GM12878 (cell line): ENCODE measurements around the gene UNC5B. TPM values are rescaled to one million over a fixed set of nuclear protein-coding genes. Genes with fewer than 3 reads are reported as not detected.

Experiments
- ATAC-seq: fragments of 200-7000 bp; cut with Tn5 transposase; 3 replicates; pipeline ENCODE4 v1.9.1; 2020; ENCODE audit warnings: mild to moderate bottlenecking, moderate library complexity
- BruUV-seq: library from RNA; stranded (reverse); fragments of 400-500 nt; replicated peaks from 2 replicates; lab custom pipeline; 2021; lab: Mats Ljungman, UMichigan
- CTCF ChIA-PET: fragments of 300-600 bp; sonication (Branson Sonifier 250); formaldehyde crosslinking; extraction: SDS; loops from one replicate; lab custom pipeline; 2021; ENCODE audit warnings: inconsistent platforms; lab: Yijun Ruan, JAX
- POLR2A ChIA-PET: fragments of 350-600 bp; formaldehyde crosslinking; extraction: SDS; loops from one replicate; lab custom pipeline; 2021; ENCODE audit warnings: inconsistent platforms; lab: Charles Lee
- RAD21 ChIA-PET: fragments of 300-600 bp; sonication (Branson Sonifier 250); formaldehyde crosslinking; loops from one replicate; lab custom pipeline; 2023; ENCODE audit warnings: antibody characterized with exemption; ENCODE audit not compliant: unreplicated experiment; lab: Charles Lee
- SMC1A ChIA-PET: fragments of 300-600 bp; sonication (Branson Sonifier 250); formaldehyde crosslinking; loops from one replicate; lab custom pipeline; 2023; ENCODE audit not compliant: unreplicated experiment, uncharacterized antibody; lab: Charles Lee
- DNase-seq: peaks from one replicate; pipeline ENCODE4 v3.0.0-alpha.2; 2011; ENCODE audit warnings: low read depth, low spot score
- FAIRE-seq: peaks from 3 replicates; lab custom pipeline; 2011; peaks lifted over from hg19 to GRCh38; lab: Jason Lieb, UNC
- H2AFZ ChIP-seq: 2 replicates; pipeline ENCODE4 v1.6.0; 2011; ENCODE audit warnings: low read depth, low read length, control low read depth; ENCODE audit not compliant: control insufficient read depth
- H3K27ac ChIP-seq: 2 replicates; pipeline ENCODE4 v1.5.1; 2011; ENCODE audit warnings: control low read depth; ENCODE audit not compliant: control insufficient read depth, insufficient read depth
- H3K27me3 ChIP-seq, 2 experiments: replicated peaks in 1 of 2; 2 replicates each; pipeline versions ENCODE4 v1.6.0 to v1.6.1; 2011; ENCODE audit warnings: low read length in 1 of 2; ENCODE audit not compliant: control insufficient read depth in 2 of 2, insufficient read depth in 2 of 2
- H3K36me3 ChIP-seq, 2 experiments: 2 replicates each; pipeline ENCODE4 v1.5.1; 2011; ENCODE audit warnings: low read length in 1 of 2; ENCODE audit not compliant: control insufficient read depth in 2 of 2, insufficient read depth in 2 of 2
- H3K4me1 ChIP-seq: 2 replicates; pipeline ENCODE4 v1.6.1; 2011; ENCODE audit warnings: mild to moderate bottlenecking, low read length, moderate library complexity, mixed read lengths; ENCODE audit not compliant: control insufficient read depth, insufficient read depth
- H3K4me2 ChIP-seq: 2 replicates; pipeline ENCODE4 v1.6.0; 2011; ENCODE audit warnings: control low read depth; ENCODE audit not compliant: control insufficient read depth, insufficient read depth
- H3K4me3 ChIP-seq: fragments of 200-600 bp; sonication (generic); 2 replicates; pipeline ENCODE4 v1.5.1; 2016
- H3K79me2 ChIP-seq: 2 replicates; pipeline ENCODE4 v1.6.0; 2011; ENCODE audit warnings: low read length; ENCODE audit not compliant: control insufficient read depth, insufficient read depth
- H3K9ac ChIP-seq: 2 replicates; pipeline ENCODE4 v1.8.0; 2011; ENCODE audit warnings: low read length, control low read depth, mixed read lengths; ENCODE audit not compliant: control insufficient read depth, insufficient read depth
- H3K9me3 ChIP-seq: replicated peaks from 3 replicates; pipeline ENCODE4 v1.5.1; 2011; ENCODE audit warnings: mild to moderate bottlenecking, low read length; ENCODE audit not compliant: control insufficient read depth, insufficient read depth
- H4K20me1 ChIP-seq: 2 replicates; pipeline ENCODE4 v1.6.0; 2011; ENCODE audit not compliant: control insufficient read depth, insufficient read depth
- CHD2 ChIP-seq: IDR thresholded peaks from 2 replicates; pipeline ENCODE4 v1.6.1; 2011; ENCODE audit warnings: low read depth, low read length, improper control_type of control experiment, borderline replicate concordance
- MTA3 ChIP-seq: IDR thresholded peaks from 2 replicates; pipeline ENCODE4 v1.6.1; 2012; ENCODE audit warnings: low read length, inconsistent platforms, borderline replicate concordance
- MXI1 ChIP-seq: fragments of 150-350 bp; IDR thresholded peaks from 2 replicates; pipeline ENCODE4 v1.6.1; 2011; ENCODE audit warnings: low read depth, mild to moderate bottlenecking, inconsistent platforms, low read length, improper control_type of control experiment
- MYC ChIP-seq: IDR thresholded peaks from 2 replicates; pipeline ENCODE4 v1.6.1; 2011; ENCODE audit warnings: mild to moderate bottlenecking, low read length, moderate library complexity, inconsistent platforms; ENCODE audit not compliant: insufficient read depth, insufficient replicate concordance, insufficient read length, severe bottlenecking
- NFYA ChIP-seq: IDR thresholded peaks from 2 replicates; pipeline ENCODE4 v1.6.1; 2011; ENCODE audit warnings: low read depth, mild to moderate bottlenecking, low read length, improper control_type of control experiment, borderline replicate concordance
- NR2C2 ChIP-seq: IDR thresholded peaks from 2 replicates; pipeline ENCODE4 v1.6.1; 2011; ENCODE audit warnings: borderline replicate concordance, low read depth; ENCODE audit not compliant: control insufficient read depth, insufficient read length
- RB1 ChIP-seq: fragments of 450-650 bp; formaldehyde crosslinking; IDR thresholded peaks from 2 replicates; pipeline ENCODE4 v1.6.1; 2017; ENCODE audit warnings: mild to moderate bottlenecking, borderline replicate concordance
- RELB ChIP-seq: fragments of 450-650 bp; IDR thresholded peaks from 2 replicates; pipeline ENCODE4 v1.6.1; 2017; ENCODE audit warnings: low read depth, mild to moderate bottlenecking, moderate library complexity
- SIN3A ChIP-seq: IDR thresholded peaks from 2 replicates; pipeline ENCODE4 v1.6.1; 2012; ENCODE audit warnings: low read depth, low read length, improper control_type of control experiment
- ZZZ3 ChIP-seq: IDR thresholded peaks from 2 replicates; pipeline ENCODE4 v1.6.1; 2011; ENCODE audit warnings: low read depth; ENCODE audit not compliant: control insufficient read depth, insufficient read length
- WGBS: methylation state at CpG from one replicate; pipeline ENCODE4 v1.1.6; 2016; ENCODE audit warnings: low lambda C conversion rate; ENCODE audit not compliant: insufficient replicate concordance, insufficient coverage; ENCODE audit errors: missing lambda C conversion rate; 5-methylcytosine and 5-hydroxymethylcytosine counted together
- in situ Hi-C: fragments of 300-500 bp; cut with MboI; formaldehyde crosslinking; loops from 9 replicates; pipeline ENCODE4 v1.14.3; 2018; ENCODE audit warnings: mixed read lengths
- intact Hi-C: fragments of 100-400 bp; cut with micrococcal nuclease; formaldehyde crosslinking; loops from one replicate; pipeline ENCODE4 v1.14.2; 2022; ENCODE audit not compliant: unreplicated experiment
- polyA plus RNA-seq, 11 experiments: library from polyadenylated mRNA; depleted of rRNA in 4 of 11; unstranded in 6 of 11; stranded (reverse) in 5 of 11; fragments of >200 nt; fragmentation: Nextera tagmentation in 4 of 11; fragmentation: Illumina TruSeq in 1 of 11; extraction: Ambion mirVana in 4 of 11; extraction: Trizol in 1 of 11; gene quantifications; 1 replicate in 1 of 11; 2 replicates in 10 of 11; pipeline versions ENCODE4 v1.2.1 to v1.2.3, GENCODE V29; 2011 to 2016; ENCODE audit warnings: inconsistent platforms in 2 of 11, missing spikeins in 2 of 11, low read depth in 1 of 11
- total RNA-seq, 4 experiments: library from RNA; depleted of rRNA in 3 of 4; stranded (reverse); fragments of >200 nt in 3 of 4; fragmentation: Illumina TruSeq in 1 of 4; extraction: Trizol in 1 of 4; gene quantifications; 2 replicates each; pipeline versions ENCODE4 v1.2.1 to v1.2.3, GENCODE V29; 2013 to 2021
- TF ChIP-seq, protein P1 (sequence below): IDR thresholded peaks from 2 replicates; pipeline ENCODE4 v1.6.1; 2012; ENCODE audit warnings: low read depth, low read length, improper control_type of control experiment

The UNC5B gene
- total and polyA plus RNA-seq, 10 of the 15 experiments (the other 5 are each of a cell fraction or from before 2014, with no cell fraction given) = 0.03 to 0.08 TPM; not detected in 8

- intact Hi-C loops (no loop called here), in situ Hi-C loops (no loop called here)
- no peak overlapping the region for H3K4me2 ChIP-seq
- WGBS = 7% methylated on average over 6 of the region's 6 CpGs
- no peaks in the 10 kb centered on the region for H4K20me1 ChIP-seq
- H3K27me3 ChIP-seq = peaks cover 0 to 3% of the 10 kb centered on the region in 2 experiments; a peak in 1 of 4 replicates
- H3K79me2 ChIP-seq = no peaks in the 10 kb centered on the region
- BruUV-seq = no TSS peak
- CTCF ChIA-PET = interaction anchor here (0.5 to 0.9 kb wide), 3 partner anchors 14 to 393 kb away, joined by 3 read pairs; partner anchors contain the start of gene SLC29A3
- no peak overlapping the region for H3K9ac ChIP-seq
- FAIRE-seq = no peak
- no peaks in the 10 kb centered on the region for H3K36me3 ChIP-seq
- RAD21 ChIA-PET = no interaction called here
- TF ChIP-seq NR2C2 (no peak), MYC (no peak), NFYA (no peak), CHD2 (no peak), ZZZ3 (no peak), RB1 (no peak), SIN3A (no peak), MTA3 (no peak), MXI1 (no peak), RELB (no peak)
- TF ChIP-seq, protein P1, sequence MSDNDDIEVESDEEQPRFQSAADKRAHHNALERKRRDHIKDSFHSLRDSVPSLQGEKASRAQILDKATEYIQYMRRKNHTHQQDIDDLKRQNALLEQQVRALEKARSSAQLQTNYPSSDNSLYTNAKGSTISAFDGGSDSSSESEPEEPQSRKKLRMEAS = no peak
- H3K4me1 ChIP-seq = peaks cover 5% of the 10 kb centered on the region; the same call in 1 of the 2 replicates
- no peak for DNase-seq
- no peak overlapping the region for H3K4me3 ChIP-seq
- no peak overlapping the region for H2AFZ ChIP-seq
- no peak overlapping the region for H3K27ac ChIP-seq
- no peaks in the 10 kb centered on the region for H3K9me3 ChIP-seq
- SMC1A ChIA-PET = no interaction called here
- ATAC-seq = no peak
- POLR2A ChIA-PET = no interaction called here
Observed at GRCh38 chr10:71304914-71305313, 92.5 kb downstream of the UNC5B start.
